HAP-1 (cell line): ENCODE results near the gene RUNX1.

Source experiments
- DNase-seq, 2 experiments: peaks; one replicate each; pipeline ENCODE4 v3.0.0-alpha.2; 2016 to 2020; ENCODE audit warnings: low spot score in 2 of 2
- H3K27me3 ChIP-seq: fragments of 250-450 bp; sonication (Bioruptor Pico); 2 replicates; pipeline ENCODE4 v1.5.1; 2020; ENCODE audit warnings: low read depth, mild to moderate bottlenecking, moderate library complexity
- H3K36me3 ChIP-seq: fragments of 250-450 bp; sonication (Bioruptor Pico); replicated peaks from 2 replicates; pipeline ENCODE4 v1.5.1; 2020; ENCODE audit warnings: mild to moderate bottlenecking
- H3K4me1 ChIP-seq: fragments of 250-450 bp; sonication (Bioruptor Pico); 2 replicates; pipeline ENCODE4 v1.5.1; 2020; ENCODE audit warnings: mild to moderate bottlenecking
- H3K4me3 ChIP-seq: fragments of 250-450 bp; sonication (Bioruptor Pico); 2 replicates; pipeline ENCODE4 v1.5.1; 2020; ENCODE audit warnings: mild to moderate bottlenecking, moderate library complexity
- H3K9me3 ChIP-seq: fragments of 250-450 bp; sonication (Bioruptor Pico); 2 replicates; pipeline ENCODE4 v1.5.1; 2020; ENCODE audit warnings: mild to moderate bottlenecking, moderate library complexity
- in situ Hi-C: fragments of 300-500 bp; cut with MboI; formaldehyde crosslinking; loops from 3 replicates; pipeline ENCODE4 v1.14.3; 2020; ENCODE audit warnings: low sequenced_read_pairs, inconsistent platforms, mixed read lengths

RUNX1 gene

DNA sequence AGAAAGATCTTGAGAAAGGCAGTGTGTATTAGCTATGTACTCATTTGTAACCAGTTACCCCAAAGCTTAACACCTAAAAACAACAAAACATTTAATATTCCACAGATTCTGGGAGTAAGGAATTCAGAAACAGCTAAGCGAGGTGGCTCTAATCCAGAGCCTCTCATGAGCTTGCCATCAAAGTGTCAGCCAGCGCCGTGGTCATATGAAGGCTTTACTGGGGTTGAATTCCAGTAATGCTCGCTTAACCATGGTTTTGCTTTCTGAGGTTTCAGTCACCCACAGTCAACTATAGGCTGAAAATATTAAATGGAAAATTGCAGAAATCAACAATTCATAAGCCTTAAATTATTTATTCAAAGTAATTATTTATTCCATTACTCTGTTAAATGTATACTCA lies 278.5 kb downstream of the RUNX1 start:
- Histone ChIP-seq H3K27me3 (peaks cover 2% of the 10 kb centered on the region), H3K36me3 (no peaks in the 10 kb centered on the region), H3K4me1 (no peaks in the 10 kb centered on the region), H3K4me3 (no peak overlapping the region), H3K9me3 (no peaks in the 10 kb centered on the region)
- no peak for DNase-seq
- in situ Hi-C loops: no loop called here

DNA sequence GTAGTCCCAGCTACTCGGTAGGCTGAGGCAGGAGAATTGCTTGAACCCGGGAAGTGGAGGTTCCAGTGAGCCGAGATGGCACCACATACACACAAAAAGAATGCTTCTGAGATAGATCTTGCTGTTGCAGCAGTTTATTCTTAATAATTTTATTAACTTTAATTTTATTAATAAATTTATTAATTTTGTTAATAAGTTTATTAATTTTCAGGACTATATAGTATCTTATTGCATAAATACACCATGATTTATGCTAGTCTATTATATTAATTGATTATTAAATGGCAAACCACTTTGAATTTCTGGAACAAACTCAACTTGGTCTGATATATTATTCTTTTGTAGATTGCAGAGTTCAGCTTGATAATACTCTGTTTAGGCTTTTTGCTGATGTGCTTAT lies 280.8 kb downstream of the RUNX1 start:
- no peak for DNase-seq
- no peaks in the 10 kb centered on the region for H3K9me3 ChIP-seq
- no peak overlapping the region for H3K4me3 ChIP-seq
- no peaks in the 10 kb centered on the region for H3K36me3 ChIP-seq
- H3K27me3 ChIP-seq: peaks cover 2% of the 10 kb centered on the region; the same call in 1 of the 2 replicates
- no peaks in the 10 kb centered on the region for H3K4me1 ChIP-seq
- in situ Hi-C loops: no loop called here

DNA sequence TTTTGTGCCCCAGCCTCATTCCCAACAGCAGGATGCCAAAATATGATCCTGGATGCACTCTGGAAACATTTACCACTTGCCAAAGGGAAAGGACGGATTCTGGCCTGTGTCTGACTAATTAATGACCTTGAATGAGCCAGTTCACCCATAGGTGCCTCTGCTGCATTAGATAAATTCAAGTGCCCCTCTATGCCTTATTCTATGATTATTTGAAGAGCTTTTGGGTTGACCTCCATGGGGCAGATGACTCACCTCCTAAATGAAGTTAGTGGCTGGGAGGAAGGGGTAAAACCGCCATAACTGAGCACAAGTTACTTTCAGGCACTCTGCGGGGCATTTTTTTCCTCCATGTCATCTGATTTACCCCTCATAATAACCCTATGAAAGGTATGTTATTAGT lies 282.2 kb downstream of the RUNX1 start:
- in situ Hi-C loops: no loop called here
- Histone ChIP-seq H3K27me3 (no peaks in the 10 kb centered on the region), H3K4me3 (no peak overlapping the region), H3K36me3 (no peaks in the 10 kb centered on the region), H3K4me1 (no peaks in the 10 kb centered on the region), H3K9me3 (no peaks in the 10 kb centered on the region)
- no peak for DNase-seq

GRCh38 chr21:34765619-34766018 lies 283.5 kb downstream of the RUNX1 start:
- H3K27me3 ChIP-seq: no peaks in the 10 kb centered on the region
- H3K4me1 ChIP-seq: no peaks in the 10 kb centered on the region
- H3K9me3 ChIP-seq: no peaks in the 10 kb centered on the region
- in situ Hi-C loops: no loop called here
- H3K4me3 ChIP-seq: no peak overlapping the region
- H3K36me3 ChIP-seq: no peaks in the 10 kb centered on the region
- no peak for DNase-seq

DNA sequence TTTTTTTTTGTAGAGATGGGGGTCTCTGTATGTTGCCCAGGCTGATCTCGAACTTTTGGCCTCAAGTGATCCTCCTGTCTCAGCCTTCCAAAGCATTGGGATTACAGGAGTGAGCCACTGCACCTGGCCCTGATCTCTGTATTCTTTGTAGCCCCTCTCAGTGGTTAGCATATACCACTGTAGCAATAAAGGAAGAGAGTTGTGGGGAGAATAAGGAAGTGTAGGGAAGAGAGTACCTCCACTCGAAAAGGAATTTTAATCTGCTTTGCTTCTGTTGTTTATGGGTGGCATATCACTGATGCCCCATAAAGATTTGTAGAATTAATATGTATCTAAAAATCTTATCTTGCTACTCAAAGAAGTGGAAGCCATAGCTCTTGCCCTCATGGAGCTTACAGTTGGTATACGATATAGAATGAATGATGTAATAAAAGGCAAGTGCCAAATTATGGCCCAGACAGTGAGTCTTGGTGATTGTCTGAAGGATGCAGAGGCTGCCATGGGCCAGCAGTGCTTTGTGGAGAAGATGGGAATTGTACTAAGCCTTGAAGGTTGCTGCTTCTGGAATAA lies 284.3 kb downstream of the RUNX1 start:
- no peaks in the 10 kb centered on the region for H3K4me1 ChIP-seq
- no peak overlapping the region for H3K4me3 ChIP-seq
- in situ Hi-C loops: no loop called here
- no peaks in the 10 kb centered on the region for H3K27me3 ChIP-seq
- no peak for DNase-seq
- H3K9me3 ChIP-seq: no peaks in the 10 kb centered on the region
- no peaks in the 10 kb centered on the region for H3K36me3 ChIP-seq

DNA sequence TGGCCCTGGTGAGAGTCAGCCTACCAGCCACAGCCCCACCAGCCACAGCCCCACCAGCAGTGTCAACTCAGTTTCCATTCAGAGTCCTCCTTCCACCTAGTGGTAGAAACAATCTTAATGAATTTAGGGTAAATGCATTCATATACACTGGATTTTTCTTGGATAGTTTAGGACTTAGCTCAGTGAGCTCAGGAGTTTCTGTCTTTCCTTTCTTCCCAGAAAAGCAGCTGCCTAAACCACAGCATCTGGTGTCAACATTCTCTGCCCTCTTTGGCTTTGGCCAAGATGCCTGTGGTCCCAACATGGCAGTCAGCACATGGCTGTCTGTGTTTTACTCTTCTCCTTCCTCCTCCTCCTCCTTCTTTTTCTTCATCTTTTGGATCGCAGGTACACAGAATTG lies 286.3 kb downstream of the RUNX1 start:
- H3K4me3 ChIP-seq: no peak overlapping the region
- H3K27me3 ChIP-seq: no peaks in the 10 kb centered on the region
- no peaks in the 10 kb centered on the region for H3K36me3 ChIP-seq
- H3K4me1 ChIP-seq: no peaks in the 10 kb centered on the region
- DNase-seq: no peak
- in situ Hi-C loops: no loop called here
- H3K9me3 ChIP-seq: no peaks in the 10 kb centered on the region

GRCh38 chr21:34761758-34762330 lies 287.3 kb downstream of the RUNX1 start:
- no peaks in the 10 kb centered on the region for H3K27me3 ChIP-seq
- no peaks in the 10 kb centered on the region for H3K4me1 ChIP-seq
- DNase-seq: no peak
- in situ Hi-C loops: no loop called here
- H3K4me3 ChIP-seq: no peak overlapping the region
- H3K9me3 ChIP-seq: no peaks in the 10 kb centered on the region
- H3K36me3 ChIP-seq: no peaks in the 10 kb centered on the region

GRCh38 chr21:34754690-34755647 lies 294.1 kb downstream of the RUNX1 start:
- no peaks in the 10 kb centered on the region for H3K27me3 ChIP-seq
- H3K4me1 ChIP-seq: no peaks in the 10 kb centered on the region
- no peak for DNase-seq
- no peaks in the 10 kb centered on the region for H3K36me3 ChIP-seq
- in situ Hi-C loops: no loop called here
- H3K9me3 ChIP-seq: no peaks in the 10 kb centered on the region
- no peak overlapping the region for H3K4me3 ChIP-seq

DNA sequence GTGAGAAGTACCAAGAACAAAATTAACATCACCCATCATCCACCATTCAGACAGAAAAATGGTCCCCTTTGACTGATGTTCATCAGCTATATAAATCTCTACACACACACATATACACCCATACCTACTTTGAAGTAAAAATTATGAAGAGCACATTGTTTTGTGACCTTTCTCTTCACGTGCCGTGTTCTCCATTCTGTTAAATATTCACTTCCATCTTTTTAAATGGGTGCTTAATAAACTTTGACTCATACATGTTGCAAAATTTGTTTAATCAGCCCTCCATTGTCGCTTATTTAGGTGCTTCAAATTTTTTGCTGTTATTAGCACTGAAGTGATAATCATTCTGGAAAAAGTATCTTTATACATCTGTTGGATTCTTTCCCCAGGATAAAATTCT lies 300.2 kb downstream of the RUNX1 start:
- no peaks in the 10 kb centered on the region for H3K27me3 ChIP-seq
- H3K36me3 ChIP-seq: no peaks in the 10 kb centered on the region
- peaks cover 3% of the 10 kb centered on the region; the same call in 1 of the 2 replicates for H3K4me1 ChIP-seq
- H3K9me3 ChIP-seq: no peaks in the 10 kb centered on the region
- no peak for DNase-seq
- in situ Hi-C loops: loop anchor here (5.0 to 10.0 kb wide), 3 partner anchors 136 to 1276 kb away; no protein-coding TSS in a partner anchor
- no peak overlapping the region for H3K4me3 ChIP-seq

DNA sequence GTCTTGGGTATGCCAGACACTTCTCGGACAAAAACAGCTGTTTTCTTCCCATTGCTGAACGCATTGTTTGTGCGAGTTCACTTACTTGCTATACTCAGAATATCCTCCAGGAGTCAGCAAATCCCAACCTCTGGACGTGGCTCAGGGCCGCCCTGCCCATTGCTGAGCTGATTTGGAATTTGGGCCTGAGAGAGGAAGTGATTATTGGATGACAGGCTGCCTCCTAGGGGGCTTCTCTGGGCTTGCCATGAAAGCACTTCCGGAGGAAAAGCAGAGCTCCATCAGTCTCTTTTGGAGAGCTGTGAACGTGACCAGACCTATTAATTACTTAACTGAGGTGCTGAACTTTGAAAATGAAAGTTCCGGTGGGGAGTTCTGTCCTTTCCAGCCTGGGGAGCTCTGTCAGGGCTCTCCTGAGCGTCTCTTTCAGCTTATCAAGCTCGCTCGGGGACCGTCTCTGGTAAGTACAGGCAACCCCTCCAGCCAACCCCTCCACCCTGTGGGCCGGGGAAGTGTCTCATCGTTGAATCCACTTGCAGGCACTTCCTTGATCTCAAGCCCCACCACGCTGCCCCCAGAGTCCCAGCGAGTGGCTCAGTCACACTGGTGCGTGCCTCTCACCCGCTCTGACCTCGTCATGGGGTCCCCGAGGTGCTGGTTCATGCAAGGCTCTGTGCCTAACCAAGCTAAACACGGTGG lies 303.4 kb downstream of the RUNX1 start:
- no peaks in the 10 kb centered on the region for H3K27me3 ChIP-seq
- H3K36me3 ChIP-seq: no peaks in the 10 kb centered on the region
- peak; percentile 84 for DNase-seq
- peak overlapping the region; percentile 22 for H3K4me3 ChIP-seq
- H3K4me1 ChIP-seq: peaks cover 3% of the 10 kb centered on the region; the same call in 1 of the 2 replicates
- in situ Hi-C loops: loop anchor here (5.0 to 10.0 kb wide), 3 partner anchors 139 to 1279 kb away; no protein-coding TSS in a partner anchor
- H3K9me3 ChIP-seq: no peaks in the 10 kb centered on the region

DNA sequence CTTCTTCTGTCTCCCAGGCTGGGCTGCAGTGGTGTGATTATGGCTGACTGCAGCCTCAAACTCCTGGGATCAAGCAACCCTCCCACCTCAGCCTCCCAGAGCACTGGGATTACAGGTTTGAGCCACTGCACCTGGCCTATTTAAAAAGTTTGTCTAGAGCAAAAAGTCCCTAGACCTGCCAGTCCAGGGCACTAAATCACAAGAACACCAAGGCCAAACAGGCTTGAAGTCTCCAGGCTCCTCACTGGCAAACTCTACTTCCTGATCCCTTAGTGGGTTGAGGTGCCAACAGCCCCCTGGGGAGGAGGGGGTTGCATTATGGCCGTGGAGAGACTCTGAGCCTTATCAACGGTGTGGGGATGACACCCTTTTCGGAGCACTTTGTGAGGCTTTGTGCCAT lies 304.3 kb downstream of the RUNX1 start:
- Histone ChIP-seq H3K9me3 (no peaks in the 10 kb centered on the region), H3K4me1 (peaks cover 3% of the 10 kb centered on the region; the same call in 1 of the 2 replicates), H3K4me3 (no peak overlapping the region), H3K27me3 (no peaks in the 10 kb centered on the region), H3K36me3 (no peaks in the 10 kb centered on the region)
- in situ Hi-C loops: loop anchor here (5.0 to 10.0 kb wide), 3 partner anchors 140 to 1280 kb away; no protein-coding TSS in a partner anchor
- no peak for DNase-seq

DNA sequence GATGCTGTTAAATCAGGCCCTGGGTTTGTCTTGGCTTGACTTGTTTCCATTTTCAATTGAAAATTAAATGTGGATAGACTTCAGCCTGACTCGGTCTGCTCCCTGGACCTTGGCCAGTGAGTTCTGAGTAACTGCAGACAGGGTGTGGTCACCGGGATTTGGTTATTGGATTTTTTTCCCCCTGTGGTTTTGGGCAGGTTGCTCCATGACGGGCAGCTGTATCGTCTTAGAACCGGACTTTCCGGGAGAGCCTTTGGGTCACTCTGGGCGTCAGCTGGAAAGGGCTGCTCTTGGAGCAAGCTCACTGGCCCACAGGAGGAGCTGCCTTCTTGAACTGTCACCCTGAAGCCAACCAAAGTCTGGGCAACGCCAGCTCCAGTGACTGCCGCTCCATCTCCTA lies 305.3 kb downstream of the RUNX1 start:
- in situ Hi-C loops: loop anchor here (10.0 kb wide), 2 partner anchors 141 to 1281 kb away; no protein-coding TSS in a partner anchor
- no peaks in the 10 kb centered on the region for H3K36me3 ChIP-seq
- H3K4me3 ChIP-seq: no peak overlapping the region
- peaks cover 3% of the 10 kb centered on the region; the same call in 1 of the 2 replicates for H3K4me1 ChIP-seq
- DNase-seq: no peak
- no peaks in the 10 kb centered on the region for H3K9me3 ChIP-seq
- no peaks in the 10 kb centered on the region for H3K27me3 ChIP-seq

- Histone ChIP-seq H3K4me3 (no peak overlapping the region), H3K4me1 (peaks cover 3% of the 10 kb centered on the region; the same call in 1 of the 2 replicates), H3K36me3 (no peaks in the 10 kb centered on the region), H3K9me3 (no peaks in the 10 kb centered on the region), H3K27me3 (no peaks in the 10 kb centered on the region)
- no peak for DNase-seq
- in situ Hi-C loops: loop anchor here (10.0 kb wide), 2 partner anchors 142 to 1282 kb away; no protein-coding TSS in a partner anchor
Observed at GRCh38 chr21:34743285-34743684, 305.8 kb downstream of the RUNX1 start.
